ENCODE results near the gene TLR1. TPM values are rescaled to one million over a fixed set of nuclear protein-coding genes. Genes with fewer than 3 reads are reported as not detected.
"Not testable (repeated sequence)": the region's sequence is repeated elsewhere in the genome, so short reads cannot be mapped to it uniquely, and the experiment has no call there.

Gene TLR1
- total and polyA plus RNA-seq, 8 donors, result 2.5 to 59.8 (median 4.8) TPM

GRCh38 chr4:38818441-38818976 lies 13.9 kb upstream of the TLR1 start:
- Histone ChIP-seq H3K4me1 (peaks cover 0 to 40% of the 10 kb centered on the region in 2 donors), H3K36me3 (no peaks in the 10 kb centered on the region), H3K27me3 (no peaks in the 10 kb centered on the region), H3K9me3 (peaks cover 0 to 4% of the 10 kb centered on the region in 2 donors), H3K4me3 (no peak overlapping the region), H3K27ac (peak overlapping the region in 1 of 2 donors; percentile 23)
- TF ChIP-seq, protein P1, sequence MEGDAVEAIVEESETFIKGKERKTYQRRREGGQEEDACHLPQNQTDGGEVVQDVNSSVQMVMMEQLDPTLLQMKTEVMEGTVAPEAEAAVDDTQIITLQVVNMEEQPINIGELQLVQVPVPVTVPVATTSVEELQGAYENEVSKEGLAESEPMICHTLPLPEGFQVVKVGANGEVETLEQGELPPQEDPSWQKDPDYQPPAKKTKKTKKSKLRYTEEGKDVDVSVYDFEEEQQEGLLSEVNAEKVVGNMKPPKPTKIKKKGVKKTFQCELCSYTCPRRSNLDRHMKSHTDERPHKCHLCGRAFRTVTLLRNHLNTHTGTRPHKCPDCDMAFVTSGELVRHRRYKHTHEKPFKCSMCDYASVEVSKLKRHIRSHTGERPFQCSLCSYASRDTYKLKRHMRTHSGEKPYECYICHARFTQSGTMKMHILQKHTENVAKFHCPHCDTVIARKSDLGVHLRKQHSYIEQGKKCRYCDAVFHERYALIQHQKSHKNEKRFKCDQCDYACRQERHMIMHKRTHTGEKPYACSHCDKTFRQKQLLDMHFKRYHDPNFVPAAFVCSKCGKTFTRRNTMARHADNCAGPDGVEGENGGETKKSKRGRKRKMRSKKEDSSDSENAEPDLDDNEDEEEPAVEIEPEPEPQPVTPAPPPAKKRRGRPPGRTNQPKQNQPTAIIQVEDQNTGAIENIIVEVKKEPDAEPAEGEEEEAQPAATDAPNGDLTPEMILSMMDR (IDR thresholded peaks at IDR 0.05), result no peak
- ATAC-seq, result no peak
- no peak for DNase-seq
- intact Hi-C loops (cut with DNase I), result no loop called here

GRCh38 chr4:38815885-38816782 lies 11.5 kb upstream of the TLR1 start:
- intact Hi-C loops (cut with DNase I), result no loop called here
- Histone ChIP-seq H3K9me3 (no peaks in the 10 kb centered on the region), H3K36me3 (no peaks in the 10 kb centered on the region), H3K27ac (peak overlapping the region; percentile 36 to 86), H3K4me1 (peaks cover 0 to 50% of the 10 kb centered on the region in 2 donors), H3K4me3 (no peak overlapping the region), H3K27me3 (no peaks in the 10 kb centered on the region)
- DNase-seq (no peak), ATAC-seq (peak; percentile 74)
- TF ChIP-seq, protein P1 (IDR thresholded peaks at IDR 0.05), result no peak

GRCh38 chr4:38814386-38814785 lies 9.8 kb upstream of the TLR1 start:
- TF ChIP-seq, protein P1 (IDR thresholded peaks at IDR 0.05), result no peak
- Histone ChIP-seq H3K4me3 (no peak overlapping the region), H3K27ac (no peak overlapping the region), H3K9me3 (no peaks in the 10 kb centered on the region), H3K4me1 (peaks cover 0 to 51% of the 10 kb centered on the region in 2 donors), H3K27me3 (no peaks in the 10 kb centered on the region), H3K36me3 (no peaks in the 10 kb centered on the region)
- no peak for DNase-seq
- ATAC-seq, result no peak
- intact Hi-C loops (cut with DNase I), result no loop called here

GRCh38 chr4:38811297-38811696 lies 6.7 kb upstream of the TLR1 start:
- no peak overlapping the region for H3K4me3 ChIP-seq
- TF ChIP-seq, protein P1 (IDR thresholded peaks at IDR 0.05), result no peak

DNA sequence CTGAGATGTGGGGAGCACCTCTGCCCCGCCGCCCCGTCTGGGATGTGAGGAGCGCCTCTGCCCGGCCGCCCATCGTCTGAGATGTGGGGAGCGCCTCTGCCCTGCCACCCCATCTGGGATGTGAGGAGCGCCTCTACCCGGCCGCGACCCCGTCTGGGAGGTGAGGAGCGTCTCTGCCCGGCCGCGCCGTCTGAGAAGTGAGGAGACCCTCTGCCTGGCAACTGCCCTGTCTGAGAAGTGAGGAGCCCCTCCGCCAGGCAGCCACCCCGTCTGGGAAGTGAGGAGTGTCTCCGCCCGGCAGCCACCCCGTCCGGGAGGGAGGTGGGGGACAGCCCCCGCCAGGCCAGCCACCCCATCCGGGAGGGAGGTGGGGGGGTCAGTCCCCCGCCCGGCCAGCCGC lies 2.9 kb upstream of the TLR1 start:
- H3K9me3 ChIP-seq; ATAC-seq; H3K4me3 ChIP-seq; DNase-seq; H3K27me3 ChIP-seq; intact Hi-C loops (cut with DNase I); H3K36me3 ChIP-seq; H3K27ac ChIP-seq: not testable (repeated sequence)
- peaks cover 6 to 38% of the 10 kb centered on the region in 2 donors for H3K4me1 ChIP-seq

More at GRCh38 chr4:38811297-38811696, 6.7 kb upstream of the TLR1 start:
- Histone ChIP-seq H3K4me1 (peaks cover 0 to 42% of the 10 kb centered on the region in 2 donors), H3K36me3 (no peaks in the 10 kb centered on the region), H3K9me3 (no peaks in the 10 kb centered on the region), H3K27me3 (no peaks in the 10 kb centered on the region), H3K27ac (no peak overlapping the region)
- DNase-seq (no peak), ATAC-seq (no peak)
- intact Hi-C loops (cut with DNase I), result no loop called here

DNA sequence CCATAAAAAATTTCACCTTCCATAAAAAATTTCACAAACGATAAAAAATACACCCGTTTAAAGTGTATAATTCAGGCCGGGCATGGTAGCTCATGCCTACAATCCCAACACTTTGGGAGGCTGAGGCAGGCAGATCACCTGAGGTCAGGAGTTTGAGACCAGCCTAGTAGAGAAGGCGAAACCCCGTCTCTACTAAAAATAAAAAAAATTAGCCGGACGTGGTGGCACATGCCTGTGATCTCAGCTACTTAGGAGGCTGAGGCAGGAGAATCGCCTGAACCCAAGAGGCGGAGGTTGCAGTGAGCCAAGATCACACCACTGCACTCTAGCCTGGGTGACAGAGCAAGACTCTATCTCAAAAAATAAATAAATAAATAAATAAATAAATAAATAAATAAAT lies 1.7 kb upstream of the TLR1 start:
- ATAC-seq; H3K27me3 ChIP-seq; H3K9me3 ChIP-seq; DNase-seq; H3K4me3 ChIP-seq; H3K36me3 ChIP-seq; intact Hi-C loops (cut with DNase I): not testable (repeated sequence)
- H3K4me1 ChIP-seq, result peaks cover 6 to 46% of the 10 kb centered on the region in 2 donors
- peak overlapping the region; percentile 79 to 96 for H3K27ac ChIP-seq

Measured in left lung (tissue), 10 donors.